HepG2 (cell line): ENCODE measurements around the gene DNAJC18. TPM values are rescaled to one million over a fixed set of nuclear protein-coding genes. Genes with fewer than 3 reads are reported as not detected.
A peak's percentile ranks its signal among the peaks of the same experiment; 100 is the strongest.

Experiments
- CBFB ChIP-seq: sonication (generic); formaldehyde crosslinking; IDR thresholded peaks from 2 replicates; pipeline ENCODE4 v1.4.0; 2020; ENCODE audit warnings: missing genetic modification reagents
- MIER2 ChIP-seq: IDR thresholded peaks from 2 replicates; pipeline ENCODE4 v1.6.1; 2016; ENCODE audit warnings: missing biosample characterization, missing genetic modification reagents
- NFAT5 ChIP-seq: sonication (generic); formaldehyde crosslinking; IDR thresholded peaks from 2 replicates; pipeline ENCODE4 v1.4.0; 2020; ENCODE audit warnings: missing genetic modification reagents
- PREB ChIP-seq: sonication (generic); formaldehyde crosslinking; IDR thresholded peaks from 2 replicates; pipeline ENCODE4 v1.4.0; 2020; ENCODE audit warnings: missing genetic modification reagents
- RBM22 ChIP-seq: fragments of 200-400 bp; formaldehyde crosslinking; optimal IDR thresholded peaks from 2 replicates; pipeline ENCODE3; 2017; ENCODE audit warnings: mild to moderate bottlenecking, low read length, moderate library complexity
- TOE1 ChIP-seq: sonication (generic); formaldehyde crosslinking; IDR thresholded peaks from 2 replicates; pipeline ENCODE4 v1.4.0; 2020; ENCODE audit warnings: mild to moderate bottlenecking, missing genetic modification reagents
- ZBTB34 ChIP-seq: sonication (generic); formaldehyde crosslinking; IDR thresholded peaks from 2 replicates; pipeline ENCODE4 v1.8.0; 2022; ENCODE audit warnings: mild to moderate bottlenecking, missing genetic modification reagents
- ZBTB40 ChIP-seq, 2 experiments: fragments of 450-650 bp in 1 of 2; sonication (generic) in 1 of 2; formaldehyde crosslinking in 1 of 2; IDR thresholded peaks; 2 replicates each; pipeline versions ENCODE4 v1.6.1 to v1.8.0; 2016 to 2022; ENCODE audit warnings: antibody characterized with exemption in 1 of 2, mild to moderate bottlenecking in 1 of 2, missing genetic modification reagents in 1 of 2
- ZBTB8A ChIP-seq: sonication (generic); formaldehyde crosslinking; IDR thresholded peaks from 2 replicates; pipeline ENCODE4 v1.4.0; 2020; ENCODE audit warnings: mild to moderate bottlenecking, low read depth, missing genetic modification reagents, borderline replicate concordance
- ZSCAN21 ChIP-seq: sonication (generic); formaldehyde crosslinking; IDR thresholded peaks from 2 replicates; pipeline ENCODE4 v1.8.0; 2022; ENCODE audit warnings: mild to moderate bottlenecking, missing genetic modification reagents, moderate library complexity, borderline replicate concordance
- polyA plus RNA-seq, 8 experiments: library from polyadenylated mRNA; depleted of rRNA in 3 of 8; stranded (reverse) in 7 of 8; unstranded in 1 of 8; fragments of >200 nt; fragmentation: Illumina TruSeq in 4 of 8; extraction: Trizol in 4 of 8; gene quantifications; 2 replicates each; pipeline versions ENCODE4 v1.2.1 to v1.2.3, GENCODE V29; 2011 to 2016; ENCODE audit warnings: low read depth in 4 of 8, missing spikeins in 1 of 8, mixed read lengths in 1 of 8; ENCODE audit not compliant: insufficient read depth in 1 of 8
- total RNA-seq, 5 experiments: library from RNA; depleted of rRNA; stranded (reverse); fragments of >200 nt; fragmentation: Illumina TruSeq; extraction: Trizol; gene quantifications; 2 replicates each; pipeline ENCODE4 v1.2.3, GENCODE V29; 2016; ENCODE audit warnings: low read depth in 1 of 5

Gene DNAJC18
- total and polyA plus RNA-seq, 2 of the 13 experiments (the other 11 are each of a cell fraction or from before 2014, with no cell fraction given): 6.5 to 6.6 TPM

DNA sequence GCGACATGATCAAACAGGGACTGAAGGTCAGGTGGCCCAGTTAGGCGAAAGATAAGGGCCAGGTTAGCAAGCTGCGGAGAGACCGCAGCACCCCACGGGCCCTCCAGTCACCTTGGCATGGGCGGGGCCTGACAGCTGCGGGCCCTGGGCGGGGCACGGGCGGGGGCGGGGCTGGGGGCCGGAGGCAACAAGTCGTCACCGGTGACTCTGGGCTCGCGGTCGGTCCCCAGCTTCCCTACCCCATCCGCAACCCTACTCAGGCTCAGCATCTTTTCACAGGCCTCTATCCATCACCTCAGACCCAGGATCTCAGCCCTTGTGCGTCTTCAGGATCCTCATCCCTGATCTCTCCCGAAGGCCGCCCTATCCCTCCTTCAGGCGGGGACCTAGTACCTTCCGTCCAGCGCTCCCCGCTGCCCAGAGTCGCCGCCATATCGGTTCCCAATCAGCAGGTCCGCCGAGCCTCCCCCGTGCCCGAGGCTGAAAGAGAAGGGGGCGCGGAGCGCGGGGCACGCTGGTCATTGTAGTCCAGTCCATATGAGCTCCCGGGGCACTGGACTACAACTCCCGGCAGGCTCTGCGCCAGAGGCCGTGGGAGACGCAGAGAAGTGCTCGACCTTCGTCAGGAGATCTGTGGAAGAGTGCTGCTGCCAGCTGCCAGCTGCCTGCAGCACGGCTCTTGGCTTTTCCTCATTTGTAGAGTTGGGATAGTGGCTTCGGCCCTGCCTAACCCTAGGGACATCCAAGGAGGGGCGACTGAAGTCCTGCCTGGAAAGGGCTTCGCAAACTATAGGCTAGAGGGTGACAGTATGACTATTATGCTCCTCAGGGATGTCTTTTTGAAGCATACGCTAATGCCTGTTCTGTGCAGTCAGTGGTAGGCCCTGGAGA, at the start of gene DNAJC18 (continued):
- no peak for TF ChIP-seq ZBTB40 (IDR thresholded peaks at IDR 0.05)
- TF ChIP-seq ZBTB40 (CRISPR knock-in tag; IDR thresholded peaks at IDR 0.05): peak; percentile 28; the same call in 1 of the 2 replicates
- TF ChIP-seq MIER2 (CRISPR knock-in tag): no peak
- TF ChIP-seq RBM22: no peak
- TF ChIP-seq PREB (CRISPR knock-in tag): no peak
- no peak for TF ChIP-seq ZBTB34
- peak; percentile 82; the same call in 1 of the 2 replicates for TF ChIP-seq ZSCAN21
- TF ChIP-seq CBFB: peak; percentile 61; the same call in 1 of the 2 replicates
- no peak for TF ChIP-seq TOE1
- no peak for TF ChIP-seq ZBTB8A (CRISPR knock-in tag)
- no peak for TF ChIP-seq NFAT5 (CRISPR knock-in tag)
